EL (cell line): Measurements from ENCODE around the gene MINDY3.
A peak's percentile ranks its signal among the peaks of the same experiment; 100 is the strongest.
"Not testable (repeated sequence)": the region's sequence is repeated elsewhere in the genome, so short reads cannot be mapped to it uniquely, and the experiment has no call there.

Experiments used
- DNase-seq: peaks from one replicate; pipeline ENCODE4 v3.0.0-alpha.2; 2016

The MINDY3 gene

GRCh38 chr10:15802375-15802949, 57.8 kb downstream of the MINDY3 start:
- DNase-seq = no peak

GRCh38 chr10:15801641-15802040, 58.7 kb downstream of the MINDY3 start:
- no peak for DNase-seq

- DNase-seq = no peak
Measured at GRCh38 chr10:15801147-15801546, 59.2 kb downstream of the MINDY3 start.

GRCh38 chr10:15797346-15797745, 63.0 kb downstream of the MINDY3 start:
- no peak for DNase-seq

GRCh38 chr10:15796762-15797161, 63.5 kb downstream of the MINDY3 start:
- DNase-seq = no peak

GRCh38 chr10:15796098-15796759, 64.1 kb downstream of the MINDY3 start:
- DNase-seq = no peak

GRCh38 chr10:15795036-15795792, 65.1 kb downstream of the MINDY3 start:
- no peak for DNase-seq

- no peak for DNase-seq
Measured at GRCh38 chr10:15794569-15794968, 65.7 kb downstream of the MINDY3 start.

- DNase-seq = no peak
Measured at GRCh38 chr10:15793664-15794063, 66.6 kb downstream of the MINDY3 start.

GRCh38 chr10:15792777-15793176, 67.5 kb downstream of the MINDY3 start:
- DNase-seq = no peak

- peak; percentile 25 for DNase-seq
Measured at GRCh38 chr10:15791816-15792524, 68.3 kb downstream of the MINDY3 start.

GRCh38 chr10:15789793-15790525, 70.3 kb downstream of the MINDY3 start:
- peak; percentile 76 for DNase-seq

- no peak for DNase-seq
Measured at GRCh38 chr10:15787426-15787825, 72.9 kb downstream of the MINDY3 start.

GRCh38 chr10:15784662-15785300, 75.5 kb downstream of the MINDY3 start:
- peak; percentile 62 for DNase-seq

- DNase-seq = no peak
Measured at GRCh38 chr10:15783941-15784636, 76.2 kb downstream of the MINDY3 start.

- no peak for DNase-seq
Measured at GRCh38 chr10:15782851-15783250, 77.5 kb downstream of the MINDY3 start.

- no peak for DNase-seq
Measured at GRCh38 chr10:15781381-15781960, 78.8 kb downstream of the MINDY3 start.

- DNase-seq = peak; percentile 43
Measured at GRCh38 chr10:15780353-15781135, 79.8 kb downstream of the MINDY3 start.

- DNase-seq = peak; percentile 86
Measured at GRCh38 chr10:15775513-15775912, 84.8 kb downstream of the MINDY3 start.

GRCh38 chr10:15774534-15774933, 85.8 kb downstream of the MINDY3 start:
- not testable (repeated sequence) for DNase-seq
